Measurements from ENCODE around the gene NEURL1.

Gene NEURL1

GRCh38 chr10:103620891-103621782, 127.6 kb downstream of the NEURL1 start:
- Histone ChIP-seq H3K36me3 (ENCODE audit: insufficient read depth, insufficient read length, low read length) (peaks cover 88% of the 10 kb centered on the region), H3K9me3 (ENCODE audit: insufficient read depth, low read length) (no peaks in the 10 kb centered on the region), H3K4me1 (ENCODE audit: insufficient read depth, insufficient read length) (peaks cover 2% of the 10 kb centered on the region), H3K4me3 (ENCODE audit: insufficient read length, low read depth) (no peak overlapping the region), H3K9ac (ENCODE audit: insufficient read length, low read depth) (no peak overlapping the region), H3K27me3 (ENCODE audit: insufficient read depth, insufficient read length) (no peaks in the 10 kb centered on the region)
- no peak for DNase-seq (ENCODE audit: low read depth, low spot score)
- no peak for TF ChIP-seq YY1 (IDR thresholded peaks at IDR 0.05; ENCODE audit: insufficient read depth, insufficient read length)
- no peak for TF ChIP-seq SUZ12 (IDR thresholded peaks at IDR 0.05; ENCODE audit: extremely low read depth, insufficient read depth, insufficient read length)
- TF ChIP-seq ZNF274 (IDR thresholded peaks at IDR 0.05; ENCODE audit: low read depth, low read length) = no peak

DNA sequence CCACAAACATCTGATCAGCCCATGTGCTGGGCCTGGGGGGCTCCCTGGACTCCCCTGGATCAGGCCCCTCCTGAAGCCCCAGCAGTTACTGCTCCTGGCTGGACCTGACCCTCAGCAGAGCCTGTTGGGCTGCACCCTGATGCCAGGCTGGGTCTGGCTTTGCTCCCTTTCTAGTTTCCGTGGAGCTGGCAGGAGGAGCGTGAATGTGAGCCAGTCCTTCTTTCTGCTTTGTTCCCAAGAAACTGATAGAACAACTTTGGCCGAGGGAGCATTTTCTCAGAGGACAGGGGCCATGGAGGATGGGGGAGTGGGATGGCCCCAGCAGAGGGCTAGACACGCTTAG, 128.2 kb downstream of the NEURL1 start:
- H3K4me3 ChIP-seq (ENCODE audit: insufficient read length, low read depth) = no peak overlapping the region
- no peak overlapping the region for H3K9ac ChIP-seq (ENCODE audit: insufficient read length, low read depth)
- no peak for DNase-seq (ENCODE audit: low read depth, low spot score)
- H3K27me3 ChIP-seq (ENCODE audit: insufficient read depth, insufficient read length) = no peaks in the 10 kb centered on the region
- peaks cover 2% of the 10 kb centered on the region for H3K4me1 ChIP-seq (ENCODE audit: insufficient read depth, insufficient read length)
- H3K9me3 ChIP-seq (ENCODE audit: insufficient read depth, low read length) = no peaks in the 10 kb centered on the region
- TF ChIP-seq SUZ12 (IDR thresholded peaks at IDR 0.05; ENCODE audit: extremely low read depth, insufficient read depth, insufficient read length) (no peak), YY1 (IDR thresholded peaks at IDR 0.05; ENCODE audit: insufficient read depth, insufficient read length) (no peak), ZNF274 (IDR thresholded peaks at IDR 0.05; ENCODE audit: low read depth, low read length) (no peak)
- H3K36me3 ChIP-seq (ENCODE audit: insufficient read depth, insufficient read length, low read length) = peaks cover 86% of the 10 kb centered on the region

DNA sequence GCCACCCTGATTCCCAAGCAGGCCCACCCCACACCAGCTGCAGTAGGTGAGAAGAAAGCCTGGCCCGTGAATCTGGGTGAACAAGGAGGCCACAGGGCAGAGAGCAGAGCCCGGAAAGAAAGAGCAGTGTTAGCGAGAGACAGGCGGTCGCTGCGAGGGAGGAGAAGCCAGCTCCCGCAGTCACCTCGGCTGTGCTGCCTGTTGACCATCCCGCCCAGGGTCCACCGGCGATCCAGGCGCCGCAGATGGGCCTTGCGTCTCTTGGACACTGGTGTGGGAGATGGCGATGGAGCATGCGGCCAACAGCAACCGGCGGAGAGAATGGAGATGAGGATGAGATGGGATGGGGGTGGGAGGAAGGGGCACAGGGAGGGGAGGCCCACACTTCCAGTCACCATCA, 128.8 kb downstream of the NEURL1 start:
- peaks cover 2% of the 10 kb centered on the region for H3K4me1 ChIP-seq (ENCODE audit: insufficient read depth, insufficient read length)
- no peak overlapping the region for H3K9ac ChIP-seq (ENCODE audit: insufficient read length, low read depth)
- TF ChIP-seq YY1 (IDR thresholded peaks at IDR 0.05; ENCODE audit: insufficient read depth, insufficient read length) (no peak), ZNF274 (IDR thresholded peaks at IDR 0.05; ENCODE audit: low read depth, low read length) (no peak), SUZ12 (IDR thresholded peaks at IDR 0.05; ENCODE audit: extremely low read depth, insufficient read depth, insufficient read length) (no peak)
- no peaks in the 10 kb centered on the region for H3K27me3 ChIP-seq (ENCODE audit: insufficient read depth, insufficient read length)
- H3K9me3 ChIP-seq (ENCODE audit: insufficient read depth, low read length) = no peaks in the 10 kb centered on the region
- no peak overlapping the region for H3K4me3 ChIP-seq (ENCODE audit: insufficient read length, low read depth)
- DNase-seq (ENCODE audit: low read depth, low spot score) = no peak
- peaks cover 87% of the 10 kb centered on the region for H3K36me3 ChIP-seq (ENCODE audit: insufficient read depth, insufficient read length, low read length)

GRCh38 chr10:103622935-103623574, 129.6 kb downstream of the NEURL1 start:
- no peak for DNase-seq (ENCODE audit: low read depth, low spot score)
- Histone ChIP-seq H3K4me1 (ENCODE audit: insufficient read depth, insufficient read length) (peaks cover 2% of the 10 kb centered on the region), H3K36me3 (ENCODE audit: insufficient read depth, insufficient read length, low read length) (peaks cover 88% of the 10 kb centered on the region)

DNA sequence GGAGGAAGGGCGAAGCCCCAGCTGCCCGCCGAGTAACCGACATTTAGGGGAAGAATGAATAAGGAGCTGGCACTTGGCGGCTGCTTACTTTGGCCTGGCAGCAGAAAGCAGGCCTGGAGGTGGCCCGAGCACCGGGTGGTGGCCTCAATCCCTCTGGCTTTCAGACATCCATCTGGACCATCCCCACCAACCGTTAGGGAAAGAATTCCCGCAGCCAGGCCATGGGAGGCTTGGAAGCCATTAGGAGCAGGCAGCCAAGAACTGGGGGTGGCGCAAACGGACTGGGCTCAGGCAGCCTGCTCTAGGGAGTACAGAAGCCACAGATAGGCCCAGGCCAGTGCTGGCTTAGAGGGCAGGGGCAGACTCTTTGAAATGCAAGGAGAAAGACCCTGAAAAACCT, 132.7 kb downstream of the NEURL1 start:
- no peak overlapping the region for H3K4me3 ChIP-seq (ENCODE audit: insufficient read length, low read depth)
- H3K9ac ChIP-seq (ENCODE audit: insufficient read length, low read depth) = no peak overlapping the region
- H3K4me1 ChIP-seq (ENCODE audit: insufficient read depth, insufficient read length) = no peaks in the 10 kb centered on the region
- no peaks in the 10 kb centered on the region for H3K27me3 ChIP-seq (ENCODE audit: insufficient read depth, insufficient read length)
- peaks cover 82% of the 10 kb centered on the region for H3K36me3 ChIP-seq (ENCODE audit: insufficient read depth, insufficient read length, low read length)
- no peak for DNase-seq (ENCODE audit: low read depth, low spot score)
- no peaks in the 10 kb centered on the region for H3K9me3 ChIP-seq (ENCODE audit: insufficient read depth, low read length)
- TF ChIP-seq SUZ12 (IDR thresholded peaks at IDR 0.05; ENCODE audit: extremely low read depth, insufficient read depth, insufficient read length) = no peak
- no peak for TF ChIP-seq YY1 (IDR thresholded peaks at IDR 0.05; ENCODE audit: insufficient read depth, insufficient read length)
- no peak for TF ChIP-seq ZNF274 (IDR thresholded peaks at IDR 0.05; ENCODE audit: low read depth, low read length)

More at GRCh38 chr10:103622935-103623574, 129.6 kb downstream of the NEURL1 start:
- Histone ChIP-seq H3K9me3 (ENCODE audit: insufficient read depth, low read length) (no peaks in the 10 kb centered on the region), H3K27me3 (ENCODE audit: insufficient read depth, insufficient read length) (no peaks in the 10 kb centered on the region), H3K9ac (ENCODE audit: insufficient read length, low read depth) (no peak overlapping the region), H3K4me3 (ENCODE audit: insufficient read length, low read depth) (no peak overlapping the region)
- TF ChIP-seq YY1 (IDR thresholded peaks at IDR 0.05; ENCODE audit: insufficient read depth, insufficient read length) (no peak), SUZ12 (IDR thresholded peaks at IDR 0.05; ENCODE audit: extremely low read depth, insufficient read depth, insufficient read length) (no peak), ZNF274 (IDR thresholded peaks at IDR 0.05; ENCODE audit: low read depth, low read length) (no peak)

DNA sequence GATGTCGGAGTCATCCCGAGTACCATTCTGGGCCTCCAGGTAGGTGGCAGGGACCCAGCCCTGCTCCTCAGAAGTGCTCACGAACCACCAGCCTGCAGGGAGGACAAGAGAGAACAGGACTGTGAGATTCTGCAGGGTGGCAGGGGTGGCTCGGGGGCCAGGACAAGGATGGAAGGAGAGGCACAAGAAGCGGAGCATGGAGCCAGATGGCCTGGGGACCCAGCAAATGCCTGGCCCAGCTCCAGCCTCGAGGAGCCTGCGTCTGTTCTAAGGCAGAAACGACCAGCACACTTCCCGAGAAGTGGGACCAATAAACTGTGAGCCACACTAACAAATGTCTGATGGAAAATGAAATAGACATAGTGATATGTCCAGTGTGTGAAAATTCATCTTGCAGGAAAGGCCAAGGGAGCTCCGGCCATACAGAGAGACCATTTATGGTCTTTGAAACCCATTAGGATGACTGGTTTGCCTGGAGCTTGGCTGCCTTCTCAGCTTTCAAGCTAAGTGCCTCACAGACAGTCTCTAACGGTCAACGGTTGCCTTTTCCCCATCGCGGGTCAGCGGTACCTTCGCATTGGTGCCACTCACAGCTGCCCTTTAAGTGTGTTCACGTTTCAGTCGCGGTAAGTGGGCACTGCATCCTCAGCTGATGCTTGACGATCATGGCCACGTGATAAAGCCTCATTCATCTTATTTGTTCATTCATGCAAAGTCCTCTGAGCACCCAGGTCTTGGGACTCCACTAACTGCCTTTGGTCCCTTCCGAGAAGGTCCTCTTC, 133.8 kb downstream of the NEURL1 start:
- H3K4me3 ChIP-seq (ENCODE audit: insufficient read length, low read depth) = no peak overlapping the region
- H3K27me3 ChIP-seq (ENCODE audit: insufficient read depth, insufficient read length) = no peaks in the 10 kb centered on the region
- peaks cover 82% of the 10 kb centered on the region for H3K36me3 ChIP-seq (ENCODE audit: insufficient read depth, insufficient read length, low read length)
- H3K9me3 ChIP-seq (ENCODE audit: insufficient read depth, low read length) = no peaks in the 10 kb centered on the region
- no peaks in the 10 kb centered on the region for H3K4me1 ChIP-seq (ENCODE audit: insufficient read depth, insufficient read length)
- DNase-seq (ENCODE audit: low read depth, low spot score) = no peak
- H3K9ac ChIP-seq (ENCODE audit: insufficient read length, low read depth) = no peak overlapping the region
- TF ChIP-seq YY1 (IDR thresholded peaks at IDR 0.05; ENCODE audit: insufficient read depth, insufficient read length) (no peak), SUZ12 (IDR thresholded peaks at IDR 0.05; ENCODE audit: extremely low read depth, insufficient read depth, insufficient read length) (no peak), ZNF274 (IDR thresholded peaks at IDR 0.05; ENCODE audit: low read depth, low read length) (no peak)
